Astrocyte (in vitro differentiated cells and primary cell): ENCODE measurements around the gene DAZAP1. TPM values are rescaled to one million over a fixed set of nuclear protein-coding genes. Genes with fewer than 3 reads are reported as not detected.
A peak's percentile ranks its signal among the peaks of the same experiment; 100 is the strongest.

Experiments used
- DNase-seq: peaks from one replicate; pipeline ENCODE4 v3.0.0-alpha.2; 2010; ENCODE audit warnings: low read depth
- FAIRE-seq: peaks from 2 replicates; lab custom pipeline; 2011; peaks lifted over from hg19 to GRCh38; lab: Jason Lieb, UNC
- H2AFZ ChIP-seq: 2 replicates; pipeline ENCODE4 v1.6.0; 2012; ENCODE audit warnings: low read depth, low read length, inconsistent platforms
- H3K27ac ChIP-seq: 2 replicates; pipeline ENCODE4 v1.5.1; 2011; ENCODE audit warnings: low read depth, low read length, inconsistent platforms
- H3K27me3 ChIP-seq: 2 replicates; pipeline ENCODE4 v1.6.0; 2011; ENCODE audit warnings: low read length, inconsistent platforms; ENCODE audit not compliant: insufficient read depth
- H3K36me3 ChIP-seq: 2 replicates; pipeline ENCODE4 v1.5.1; 2011; ENCODE audit warnings: low read length, inconsistent platforms; ENCODE audit not compliant: insufficient read depth
- H3K4me1 ChIP-seq: 2 replicates; pipeline ENCODE4 v1.5.1; 2011; ENCODE audit warnings: low read length, inconsistent platforms; ENCODE audit not compliant: insufficient read depth
- H3K4me2 ChIP-seq: 2 replicates; pipeline ENCODE4 v1.6.0; 2012; ENCODE audit warnings: low read length, inconsistent platforms
- H3K4me3 ChIP-seq: 2 replicates; pipeline ENCODE4 v1.5.1; 2011; ENCODE audit warnings: low read depth, mild to moderate bottlenecking, low read length, inconsistent platforms; ENCODE audit not compliant: insufficient read depth
- H3K79me2 ChIP-seq: 2 replicates; pipeline ENCODE4 v1.6.0; 2012; ENCODE audit warnings: mild to moderate bottlenecking, low read length, inconsistent platforms; ENCODE audit not compliant: insufficient read depth
- H3K9ac ChIP-seq: 2 replicates; pipeline ENCODE4 v1.6.0; 2012; ENCODE audit warnings: mild to moderate bottlenecking, low read length, inconsistent platforms
- H3K9me3 ChIP-seq: 2 replicates; pipeline ENCODE4 v1.5.1; 2012; ENCODE audit warnings: low read depth, mild to moderate bottlenecking, low read length, inconsistent platforms; ENCODE audit not compliant: insufficient read depth
- H4K20me1 ChIP-seq: 2 replicates; pipeline ENCODE4 v1.6.0; 2012; ENCODE audit warnings: low read length, inconsistent platforms; ENCODE audit not compliant: insufficient read depth
- H3K27ac Mint-ChIP-seq: one replicate; pipeline ENCODE4 v1.8.0; 2021; ENCODE audit warnings: mild to moderate bottlenecking, mixed read lengths; ENCODE audit not compliant: unreplicated experiment
- H3K27me3 Mint-ChIP-seq: one replicate; pipeline ENCODE4 v1.8.0; 2021; ENCODE audit warnings: low read depth, mixed read lengths; ENCODE audit not compliant: unreplicated experiment
- H3K36me3 Mint-ChIP-seq: one replicate; pipeline ENCODE4 v1.8.0; 2021; ENCODE audit warnings: low read depth, mixed read lengths; ENCODE audit not compliant: unreplicated experiment
- H3K4me1 Mint-ChIP-seq: one replicate; pipeline ENCODE4 v1.8.0; 2021; ENCODE audit warnings: low read depth, mixed read lengths; ENCODE audit not compliant: unreplicated experiment
- H3K4me3 Mint-ChIP-seq: one replicate; pipeline ENCODE4 v1.8.0; 2021; ENCODE audit warnings: mild to moderate bottlenecking, moderate library complexity, mixed read lengths; ENCODE audit not compliant: unreplicated experiment
- H3K9me3 Mint-ChIP-seq: one replicate; pipeline ENCODE4 v1.8.0; 2021; ENCODE audit warnings: mild to moderate bottlenecking, mixed read lengths; ENCODE audit not compliant: unreplicated experiment
- EZH2 ChIP-seq: IDR thresholded peaks from 2 replicates; pipeline ENCODE4 v1.6.1; 2012; ENCODE audit warnings: mild to moderate bottlenecking, low read length, inconsistent platforms; ENCODE audit not compliant: insufficient read depth
- total RNA-seq: library from RNA; stranded (reverse); gene quantifications from 2 replicates; pipeline ENCODE4 v1.2.1, GENCODE V29; 2021
- TF ChIP-seq, protein P1 (sequence below): IDR thresholded peaks from 2 replicates; pipeline ENCODE4 v1.5.1; 2011; ENCODE audit warnings: low read depth, mild to moderate bottlenecking, inconsistent platforms, low read length, moderate library complexity; ENCODE audit not compliant: insufficient read depth

DAZAP1 gene
- total RNA-seq, 1 donor from 2014 or later = 108 TPM

DNA sequence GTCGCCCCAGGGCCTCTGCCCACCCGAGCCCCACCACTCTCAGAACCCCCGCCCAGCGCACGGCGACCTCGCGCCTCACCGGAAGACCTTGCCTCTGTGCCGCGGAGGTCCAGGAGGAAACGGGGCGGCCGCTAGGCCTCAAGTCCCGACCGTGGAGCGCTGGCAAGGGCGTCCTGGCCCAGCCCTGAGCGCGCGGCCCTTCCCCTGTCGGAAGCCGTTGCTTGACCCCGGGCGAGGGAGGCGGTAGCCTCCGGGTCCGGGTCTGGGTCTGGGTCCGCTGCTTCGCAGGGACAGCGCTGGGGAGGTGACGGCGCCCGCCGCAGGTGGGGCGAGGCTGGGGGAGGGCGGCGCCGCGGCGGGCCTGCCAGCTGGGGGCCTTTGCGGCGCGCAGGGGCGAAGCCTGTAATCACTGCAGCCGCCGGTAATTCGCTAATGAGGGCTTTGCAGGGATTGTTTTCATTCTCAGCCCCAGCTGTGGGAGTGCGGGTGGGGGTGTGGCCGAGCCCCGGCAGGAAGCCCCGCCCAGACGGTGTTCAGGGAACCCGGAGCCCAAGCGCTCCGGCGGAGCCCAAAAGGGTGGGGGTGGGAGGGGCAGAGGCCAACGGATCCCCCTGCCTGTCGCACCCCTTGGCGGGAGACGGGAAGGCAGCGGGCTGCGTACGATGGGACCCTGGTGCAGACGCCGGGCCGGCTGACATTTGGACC, 63.1 kb downstream of the DAZAP1 start:
- Histone ChIP-seq H4K20me1 (peaks cover 52% of the 10 kb centered on the region), H3K4me1 (peaks cover 12% of the 10 kb centered on the region), H3K9ac (no peak overlapping the region), H3K4me2 (peak overlapping the region; percentile 60), H3K36me3 (no peaks in the 10 kb centered on the region), H3K79me2 (no peaks in the 10 kb centered on the region), H3K27me3 (peaks cover 5% of the 10 kb centered on the region), H3K4me3 (no peak overlapping the region), H3K9me3 (no peaks in the 10 kb centered on the region), H2AFZ (no peak overlapping the region), H3K27ac (no peak overlapping the region)
- peaks cover 2% of the 10 kb centered on the region for H3K27me3 Mint-ChIP-seq
- H3K27ac Mint-ChIP-seq = peak overlapping the region; percentile 86
- peaks cover 3% of the 10 kb centered on the region for H3K9me3 Mint-ChIP-seq
- peak overlapping the region; percentile 67 for H3K4me3 Mint-ChIP-seq
- no peaks in the 10 kb centered on the region for H3K36me3 Mint-ChIP-seq
- FAIRE-seq (no peak), DNase-seq (no peak)
- TF ChIP-seq EZH2 = peak; percentile 90
- TF ChIP-seq, protein P1, sequence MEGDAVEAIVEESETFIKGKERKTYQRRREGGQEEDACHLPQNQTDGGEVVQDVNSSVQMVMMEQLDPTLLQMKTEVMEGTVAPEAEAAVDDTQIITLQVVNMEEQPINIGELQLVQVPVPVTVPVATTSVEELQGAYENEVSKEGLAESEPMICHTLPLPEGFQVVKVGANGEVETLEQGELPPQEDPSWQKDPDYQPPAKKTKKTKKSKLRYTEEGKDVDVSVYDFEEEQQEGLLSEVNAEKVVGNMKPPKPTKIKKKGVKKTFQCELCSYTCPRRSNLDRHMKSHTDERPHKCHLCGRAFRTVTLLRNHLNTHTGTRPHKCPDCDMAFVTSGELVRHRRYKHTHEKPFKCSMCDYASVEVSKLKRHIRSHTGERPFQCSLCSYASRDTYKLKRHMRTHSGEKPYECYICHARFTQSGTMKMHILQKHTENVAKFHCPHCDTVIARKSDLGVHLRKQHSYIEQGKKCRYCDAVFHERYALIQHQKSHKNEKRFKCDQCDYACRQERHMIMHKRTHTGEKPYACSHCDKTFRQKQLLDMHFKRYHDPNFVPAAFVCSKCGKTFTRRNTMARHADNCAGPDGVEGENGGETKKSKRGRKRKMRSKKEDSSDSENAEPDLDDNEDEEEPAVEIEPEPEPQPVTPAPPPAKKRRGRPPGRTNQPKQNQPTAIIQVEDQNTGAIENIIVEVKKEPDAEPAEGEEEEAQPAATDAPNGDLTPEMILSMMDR = no peak
- no peaks in the 10 kb centered on the region for H3K4me1 Mint-ChIP-seq

DNA sequence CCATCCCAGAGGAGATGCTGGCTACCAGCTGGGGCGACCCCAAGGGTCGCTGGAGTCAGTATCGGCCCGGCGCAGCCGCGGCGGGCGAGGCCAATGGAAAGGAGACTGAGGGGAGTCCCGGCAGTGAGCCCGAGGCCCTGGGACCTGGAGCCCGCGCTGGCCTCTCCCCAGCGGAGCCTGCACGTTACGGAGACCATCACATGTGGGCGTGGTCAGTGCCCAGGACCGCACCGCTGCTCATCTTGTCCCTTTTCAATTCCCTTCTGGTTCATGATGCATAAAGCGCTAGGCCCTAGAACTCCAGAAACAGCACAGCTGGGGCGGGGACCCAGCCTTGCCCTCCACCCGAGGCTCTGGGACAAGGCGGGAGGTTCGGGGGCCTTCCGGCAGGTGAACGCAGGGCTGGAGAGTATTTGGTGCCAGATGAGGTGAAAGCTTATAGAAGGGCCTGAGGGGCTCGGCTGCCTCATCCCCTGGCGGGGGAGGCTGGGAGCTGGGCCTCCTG, 63.7 kb downstream of the DAZAP1 start:
- no peak overlapping the region for H3K27ac Mint-ChIP-seq
- no peak overlapping the region for H3K4me3 ChIP-seq
- peaks cover 2% of the 10 kb centered on the region for H3K27me3 Mint-ChIP-seq
- peak; percentile 49 for TF ChIP-seq EZH2
- TF ChIP-seq, protein P1 = no peak
- no peaks in the 10 kb centered on the region for H3K36me3 ChIP-seq
- H2AFZ ChIP-seq = no peak overlapping the region
- H3K4me2 ChIP-seq = peak overlapping the region; percentile 60
- H3K9me3 Mint-ChIP-seq = peaks cover 3% of the 10 kb centered on the region
- H3K4me3 Mint-ChIP-seq = no peak overlapping the region
- DNase-seq = no peak
- H3K9ac ChIP-seq = no peak overlapping the region
- no peak overlapping the region for H3K27ac ChIP-seq
- no peaks in the 10 kb centered on the region for H3K9me3 ChIP-seq
- peaks cover 58% of the 10 kb centered on the region for H4K20me1 ChIP-seq
- peaks cover 12% of the 10 kb centered on the region for H3K4me1 ChIP-seq
- FAIRE-seq = no peak
- peaks cover 5% of the 10 kb centered on the region for H3K27me3 ChIP-seq
- no peaks in the 10 kb centered on the region for H3K36me3 Mint-ChIP-seq
- H3K79me2 ChIP-seq = peaks cover 3% of the 10 kb centered on the region
- no peaks in the 10 kb centered on the region for H3K4me1 Mint-ChIP-seq

DNA sequence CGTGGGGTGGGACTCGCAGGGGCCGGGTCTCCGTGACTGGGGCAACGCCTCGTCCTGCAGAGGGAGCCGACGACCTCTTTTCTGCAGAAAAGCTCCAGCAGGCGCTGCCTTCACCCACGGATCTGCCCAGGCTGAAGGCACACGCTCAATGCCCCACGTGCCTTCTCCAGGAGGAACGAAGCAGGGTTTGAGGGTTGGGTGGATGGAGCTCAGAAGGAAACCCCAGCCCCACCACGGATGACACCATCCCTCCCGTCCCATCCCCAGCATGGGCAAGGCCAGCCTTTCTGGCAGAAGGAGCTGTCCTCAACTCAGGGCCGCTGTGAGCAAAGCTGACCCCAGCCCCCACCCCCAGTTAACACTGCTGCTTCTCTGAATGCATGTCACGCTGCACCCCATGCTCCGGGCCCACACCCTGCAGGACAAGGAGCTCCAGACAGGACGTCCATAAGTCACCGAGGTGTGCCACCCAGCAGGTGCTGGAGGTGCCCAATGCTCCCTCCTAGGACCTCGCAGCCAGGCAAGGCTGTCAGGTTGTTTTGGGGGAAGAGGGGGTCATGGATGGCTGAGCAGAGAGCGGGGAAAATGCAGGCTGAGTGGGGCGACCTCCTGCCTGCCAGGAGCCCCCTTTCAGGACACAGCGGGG, 64.3 kb downstream of the DAZAP1 start:
- FAIRE-seq (no peak), DNase-seq (no peak)
- peak overlapping the region; percentile 41 for H3K27ac Mint-ChIP-seq
- Histone ChIP-seq H3K9me3 (no peaks in the 10 kb centered on the region), H3K36me3 (no peaks in the 10 kb centered on the region), H2AFZ (no peak overlapping the region), H4K20me1 (peaks cover 63% of the 10 kb centered on the region), H3K27ac (no peak overlapping the region), H3K27me3 (peaks cover 5% of the 10 kb centered on the region), H3K4me1 (peaks cover 12% of the 10 kb centered on the region), H3K4me3 (no peak overlapping the region), H3K4me2 (no peak overlapping the region), H3K9ac (no peak overlapping the region), H3K79me2 (peaks cover 3% of the 10 kb centered on the region)
- no peaks in the 10 kb centered on the region for H3K36me3 Mint-ChIP-seq
- peak; percentile 10 for TF ChIP-seq EZH2
- TF ChIP-seq, protein P1 = no peak
- H3K4me1 Mint-ChIP-seq = no peaks in the 10 kb centered on the region
- peaks cover 2% of the 10 kb centered on the region for H3K27me3 Mint-ChIP-seq
- H3K9me3 Mint-ChIP-seq = peaks cover 3% of the 10 kb centered on the region
- H3K4me3 Mint-ChIP-seq = no peak overlapping the region
